Measurements from ENCODE around the gene CFAP92.

DNA sequence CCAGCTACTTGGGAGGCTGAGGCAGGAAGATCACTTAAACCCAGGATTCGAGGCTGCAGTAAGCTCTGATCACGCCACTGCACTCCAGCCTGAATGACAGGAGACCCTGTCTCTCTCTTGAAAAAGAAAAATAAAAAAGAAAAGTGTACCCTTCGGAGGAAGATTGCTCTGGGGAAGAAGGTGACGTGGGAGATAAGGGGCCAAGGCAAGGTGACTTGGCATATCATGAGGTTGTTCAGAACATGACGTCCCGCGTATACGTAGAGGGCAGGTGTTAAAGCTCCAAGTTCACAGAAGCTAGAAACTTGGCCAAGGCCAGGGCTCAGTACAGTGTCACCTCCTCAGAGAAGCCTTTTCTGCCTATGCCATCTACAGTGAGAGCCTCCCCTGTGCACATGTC, 121.1 kb downstream of the CFAP92 start:
- TF ChIP-seq CTCF (IDR thresholded peaks at IDR 0.05): no peak
- TF ChIP-seq POLR2A (IDR thresholded peaks at IDR 0.05): no peak

Data from thyroid gland (tissue), 4 donors.